GM18520 (cell line): ENCODE results near the gene DGKZ.
A peak's percentile ranks its signal among the peaks of the same experiment; 100 is the strongest.

Experiments used
- ATAC-seq: cut with Tn5 transposase; IDR thresholded peaks from one replicate; pipeline ENCODE4 v1.9.1; 2021; ENCODE audit not compliant: unreplicated experiment

Gene DGKZ

GRCh38 chr11:46380340-46381047, 33.2 kb downstream of the DGKZ start:
- no peak for ATAC-seq

- no peak for ATAC-seq
Measured at GRCh38 chr11:46381048-46381818, 34.0 kb downstream of the DGKZ start, which contains the start of gene MDK. TSS of gene MDK (plus strand) at chr11:46381669. CDS start at chr11:46382058, 389 bp downstream.

- ATAC-seq = no peak
Measured at GRCh38 chr11:46381819-46382645, 34.8 kb downstream of the DGKZ start.

- ATAC-seq = no peak
Measured at GRCh38 chr11:46382646-46383403, 35.6 kb downstream of the DGKZ start.

GRCh38 chr11:46383404-46383758, 36.1 kb downstream of the DGKZ start:
- no peak for ATAC-seq

GRCh38 chr11:46383974-46384701, 36.9 kb downstream of the DGKZ start:
- no peak for ATAC-seq

GRCh38 chr11:46385169-46386004, 38.1 kb downstream of the DGKZ start:
- ATAC-seq = no peak

GRCh38 chr11:46386005-46386578, 38.8 kb downstream of the DGKZ start:
- ATAC-seq = no peak

GRCh38 chr11:46386674-46387073, 39.4 kb downstream of the DGKZ start:
- no peak for ATAC-seq

- ATAC-seq = no peak
Measured at GRCh38 chr11:46387456-46387855, 40.2 kb downstream of the DGKZ start.

- ATAC-seq = no peak
Measured at GRCh38 chr11:46387919-46388618, 40.8 kb downstream of the DGKZ start.

GRCh38 chr11:46388619-46389449, 41.6 kb downstream of the DGKZ start:
- ATAC-seq = no peak

- ATAC-seq = peak; percentile 32
Measured at GRCh38 chr11:46389450-46390330, 42.4 kb downstream of the DGKZ start.

- no peak for ATAC-seq
Measured at GRCh38 chr11:46390331-46391171, 43.3 kb downstream of the DGKZ start.

- no peak for ATAC-seq
Measured at GRCh38 chr11:46391186-46391577, 43.9 kb downstream of the DGKZ start.
